Memory B cell (primary cell): ENCODE results near the gene FBLL1.
"Not testable (repeated sequence)": the region's sequence is repeated elsewhere in the genome, so short reads cannot be mapped to it uniquely, and the experiment has no call there.

Experiments
- ATAC-seq: fragments of 150-1000 bp; cut with Tn5 transposase; 2 replicates; pipeline ENCODE4 v1.10.0; 2021; ENCODE audit warnings: low read depth, mild to moderate bottlenecking, moderate library complexity
- DNase-seq, 2 donors: peaks; one replicate each; pipeline ENCODE4 v3.0.0; 2022; ENCODE audit warnings: low spot score in 2 of 2
- H3K27ac Mint-ChIP-seq: one replicate; pipeline ENCODE4 v1.8.0; 2022; ENCODE audit warnings: mild to moderate bottlenecking, moderate library complexity, mixed read lengths
- H3K27me3 Mint-ChIP-seq: one replicate; pipeline ENCODE4 v1.8.0; 2022; ENCODE audit warnings: mixed read lengths
- H3K36me3 Mint-ChIP-seq: one replicate; pipeline ENCODE4 v1.8.0; 2022; ENCODE audit warnings: mild to moderate bottlenecking, mixed read lengths
- H3K4me1 Mint-ChIP-seq: one replicate; pipeline ENCODE4 v1.8.0; 2022; ENCODE audit warnings: mixed read lengths
- H3K4me3 Mint-ChIP-seq: one replicate; pipeline ENCODE4 v1.8.0; 2022; ENCODE audit warnings: mild to moderate bottlenecking, moderate library complexity, mixed read lengths
- H3K9me3 Mint-ChIP-seq: one replicate; pipeline ENCODE4 v1.8.0; 2022; ENCODE audit warnings: mixed read lengths

The FBLL1 gene

DNA sequence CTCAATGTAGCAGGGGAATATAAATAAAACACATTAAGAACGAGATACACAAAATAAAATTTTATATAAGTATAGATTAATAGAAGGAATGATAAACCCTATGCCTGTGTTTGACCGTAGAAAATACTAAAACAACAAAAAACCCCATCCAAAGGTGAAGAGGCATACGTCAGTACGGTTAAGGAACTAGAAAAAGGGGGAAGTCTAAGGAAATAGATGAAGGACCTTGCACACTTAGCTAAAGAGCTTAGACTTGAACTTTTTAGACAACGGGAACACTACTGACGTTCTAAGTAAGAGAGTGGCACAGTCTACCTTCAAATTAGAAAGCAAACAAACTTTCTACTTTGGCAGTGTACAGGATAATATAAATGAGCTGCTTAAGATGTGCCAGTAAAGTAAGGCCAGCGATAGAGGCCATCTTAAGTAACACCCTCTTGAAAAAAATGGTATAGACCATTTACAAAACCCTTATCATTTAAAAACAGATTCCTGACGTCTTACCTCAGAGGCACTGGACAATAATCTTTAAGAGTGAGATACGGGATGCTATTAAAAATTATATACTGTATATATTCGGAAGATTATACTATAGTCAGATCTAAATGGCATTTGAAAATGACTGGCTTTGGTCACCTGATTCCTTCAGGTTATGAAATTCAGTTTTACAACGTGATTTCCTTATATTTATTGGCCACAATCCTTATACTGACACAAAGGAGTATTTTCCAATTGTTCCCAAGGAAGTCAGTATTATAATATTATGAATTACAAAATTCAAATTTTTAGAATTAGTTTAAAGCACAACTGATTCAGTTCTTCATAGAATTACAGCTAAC, 41.6 kb downstream of the FBLL1 start:
- Mint-ChIP-seq H3K9me3 (no peaks in the 10 kb centered on the region), H3K36me3 (peaks cover 14% of the 10 kb centered on the region), H3K4me3 (no peak overlapping the region), H3K27ac (no peak overlapping the region), H3K4me1 (peaks cover 11% of the 10 kb centered on the region), H3K27me3 (no peaks in the 10 kb centered on the region)
- no peak for DNase-seq
- no peak for ATAC-seq

DNA sequence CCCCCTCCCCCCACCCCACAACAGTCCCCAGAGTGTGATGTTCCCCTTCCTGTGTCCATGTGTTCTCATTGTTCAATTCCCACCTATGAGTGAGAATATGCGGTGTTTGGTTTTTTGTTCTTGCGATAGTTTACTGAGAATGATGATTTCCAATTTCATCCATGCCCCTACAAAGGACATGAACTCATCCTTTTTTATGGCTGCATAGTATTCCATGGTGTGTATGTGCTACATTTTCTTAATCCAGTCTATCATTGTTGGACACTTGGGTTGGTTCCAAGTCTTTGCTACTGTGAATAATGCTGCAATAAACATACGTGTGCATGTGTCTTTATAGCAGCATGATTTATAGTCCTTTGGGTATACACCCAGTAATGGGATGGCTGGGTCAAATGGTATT, 44.6 kb downstream of the FBLL1 start:
- not testable (repeated sequence) for H3K27ac Mint-ChIP-seq, ATAC-seq, H3K4me3 Mint-ChIP-seq, H3K9me3 Mint-ChIP-seq, H3K27me3 Mint-ChIP-seq, DNase-seq
- H3K4me1 Mint-ChIP-seq = peaks cover 23% of the 10 kb centered on the region
- H3K36me3 Mint-ChIP-seq = peaks cover 12% of the 10 kb centered on the region

DNA sequence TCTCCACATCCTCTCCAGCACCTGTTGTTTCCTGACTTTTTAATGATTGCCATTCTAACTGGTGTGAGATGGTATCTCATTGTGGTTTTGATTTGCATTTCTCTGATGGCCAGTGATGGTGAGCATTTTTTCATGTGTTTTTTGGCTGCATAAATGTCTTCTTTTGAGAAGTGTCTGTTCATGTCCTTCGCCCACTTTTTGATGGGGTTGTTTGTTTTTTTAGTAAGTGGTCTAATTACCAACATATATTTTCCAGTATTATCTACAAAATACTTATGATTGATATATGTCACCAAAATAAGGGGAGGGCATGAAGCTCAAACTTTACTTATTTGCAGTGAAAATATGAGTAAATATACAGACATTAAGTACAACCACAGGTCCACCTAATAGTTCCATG, 45.1 kb downstream of the FBLL1 start:
- H3K27me3 Mint-ChIP-seq, DNase-seq, H3K27ac Mint-ChIP-seq, H3K9me3 Mint-ChIP-seq, ATAC-seq, H3K4me3 Mint-ChIP-seq: not testable (repeated sequence)
- Mint-ChIP-seq H3K36me3 (peaks cover 12% of the 10 kb centered on the region), H3K4me1 (peaks cover 23% of the 10 kb centered on the region)

- Mint-ChIP-seq H3K4me3 (no peak overlapping the region), H3K27ac (no peak overlapping the region), H3K9me3 (no peaks in the 10 kb centered on the region), H3K27me3 (no peaks in the 10 kb centered on the region), H3K36me3 (peaks cover 10% of the 10 kb centered on the region), H3K4me1 (peaks cover 23% of the 10 kb centered on the region)
- no peak for ATAC-seq
- no peak for DNase-seq
Observed at GRCh38 chr5:168575391-168576372, 46.6 kb downstream of the FBLL1 start.

DNA sequence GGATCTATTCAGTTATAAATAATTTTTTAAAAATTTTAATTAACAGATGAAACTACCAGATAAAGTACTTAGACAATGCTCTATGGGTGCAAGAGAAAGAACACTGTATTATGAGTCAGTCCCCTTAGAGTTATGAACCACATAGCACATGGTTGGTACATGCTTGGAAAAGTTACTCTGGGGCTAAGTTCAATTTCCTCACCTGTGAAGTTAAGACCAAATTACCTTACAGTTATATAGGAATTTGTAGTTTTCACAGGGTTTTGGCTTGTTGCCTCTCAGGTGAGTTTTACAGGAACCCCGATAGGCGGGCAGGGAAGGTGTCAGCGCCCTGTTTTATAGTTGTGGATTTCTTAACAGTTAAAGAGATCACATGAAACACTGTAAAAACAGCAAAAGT, 48.9 kb downstream of the FBLL1 start:
- Mint-ChIP-seq H3K27ac (no peak overlapping the region), H3K4me1 (peaks cover 14% of the 10 kb centered on the region)

DNA sequence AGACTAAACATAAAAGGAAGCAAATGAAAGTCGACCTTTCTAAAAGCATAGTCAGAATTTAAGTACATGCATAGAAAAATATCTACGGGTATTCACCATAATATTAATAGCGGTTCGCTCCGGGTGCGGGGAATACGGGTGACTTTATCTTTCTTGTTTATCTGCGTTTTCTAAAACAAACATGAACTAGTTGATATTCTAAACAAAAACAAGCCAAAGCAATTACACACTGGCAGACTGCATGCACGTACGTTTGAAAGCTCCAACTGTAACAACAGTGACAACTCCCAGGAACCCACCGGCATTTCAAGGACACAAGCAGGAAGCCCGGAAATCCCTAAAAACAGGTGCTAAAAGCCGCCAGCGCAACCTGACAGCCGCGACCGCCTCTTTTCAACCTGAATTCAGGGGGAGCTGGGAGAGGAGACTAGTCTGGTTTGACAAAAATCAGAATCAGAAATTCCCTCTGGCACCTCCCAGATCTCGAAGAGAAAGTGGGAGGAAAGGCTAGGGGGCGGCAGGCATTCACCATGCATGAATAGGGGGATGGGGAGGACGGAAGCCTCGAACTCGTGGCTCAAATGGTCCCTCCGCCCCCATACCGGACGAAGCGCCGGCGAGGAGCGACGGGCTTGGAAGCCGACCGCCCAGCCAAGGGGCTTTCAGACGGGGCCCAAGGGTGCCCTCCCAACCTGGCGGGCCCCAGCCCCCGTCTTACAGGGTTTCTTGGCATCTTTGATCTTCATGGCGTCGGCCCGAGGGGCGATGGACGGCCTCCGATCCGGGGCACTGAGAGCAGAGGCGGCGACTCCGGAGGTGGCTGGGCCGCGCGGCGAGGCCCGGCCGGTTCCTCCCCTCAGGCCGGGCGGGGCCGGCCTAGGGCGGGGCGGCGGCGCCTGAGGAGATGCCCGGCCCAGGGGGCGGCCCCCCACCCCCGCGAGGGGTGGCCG, 49.7 kb downstream of the FBLL1 start, which contains the start of gene PANK3:
Gene PANK3 (minus strand): TSS at position 831 of the 950 bp plus-strand sequence. CDS start 85 bp downstream, at position 746.
- no peaks in the 10 kb centered on the region for H3K27me3 Mint-ChIP-seq
- H3K9me3 Mint-ChIP-seq = no peaks in the 10 kb centered on the region
- H3K27ac Mint-ChIP-seq = peak within 1 kb of the TSS; percentile 89
- no peak for DNase-seq
- H3K36me3 Mint-ChIP-seq = peaks cover 2% of the 10 kb centered on the region
- peaks cover 16% of the 10 kb centered on the region for H3K4me1 Mint-ChIP-seq
- peak within 1 kb of the TSS; percentile 87 for H3K4me3 Mint-ChIP-seq
- ATAC-seq = peak; percentile 59

More for the DNA sequence above, 48.9 kb downstream of the FBLL1 start:
- peak overlapping the region; percentile 87 for H3K4me3 Mint-ChIP-seq
- no peaks in the 10 kb centered on the region for H3K9me3 Mint-ChIP-seq
- ATAC-seq (no peak), DNase-seq (no peak)
- H3K36me3 Mint-ChIP-seq = peaks cover 2% of the 10 kb centered on the region
- H3K27me3 Mint-ChIP-seq = no peaks in the 10 kb centered on the region

DNA sequence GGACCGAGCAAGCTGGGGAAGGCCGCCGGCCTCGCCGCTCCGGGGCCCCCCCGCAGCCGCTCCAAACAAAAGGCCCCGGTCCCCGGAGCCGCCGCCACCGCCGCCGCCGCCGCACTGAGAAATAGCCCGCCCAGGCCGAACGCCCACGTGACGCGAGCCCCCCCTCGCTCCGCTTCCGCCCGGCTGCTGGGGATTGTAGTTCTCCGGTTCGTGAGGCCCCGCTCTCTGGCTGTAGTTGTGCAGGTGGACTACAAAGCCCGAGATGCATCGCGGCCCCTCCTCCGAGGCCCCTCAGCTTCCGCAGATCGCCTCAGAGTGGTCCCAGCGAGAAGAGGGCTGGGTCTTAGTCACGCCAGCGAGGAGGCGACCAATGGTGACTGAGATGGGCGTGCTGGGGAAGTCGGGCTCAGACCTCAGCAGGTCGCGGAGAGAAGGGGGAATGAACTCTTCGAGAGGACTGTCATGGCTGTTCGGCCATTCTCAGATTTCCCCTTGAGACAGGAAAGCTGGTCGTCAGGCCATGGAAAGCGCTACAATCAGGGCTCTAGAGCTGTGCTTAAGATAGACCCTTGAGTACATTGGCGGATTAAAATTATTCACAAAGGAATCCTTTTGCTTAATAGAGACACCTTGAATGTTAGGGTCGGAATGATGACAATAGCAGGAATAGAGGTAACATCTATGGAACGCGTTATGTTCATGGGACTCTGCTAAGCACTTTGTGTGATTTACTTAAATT, 50.6 kb downstream of the FBLL1 start:
- peak overlapping the region; percentile 89 for H3K27ac Mint-ChIP-seq
- peak overlapping the region; percentile 86 for H3K4me3 Mint-ChIP-seq
- peaks cover 2% of the 10 kb centered on the region for H3K36me3 Mint-ChIP-seq
- no peaks in the 10 kb centered on the region for H3K9me3 Mint-ChIP-seq
- ATAC-seq (peak; percentile 91), DNase-seq (peak; percentile 92 to 97)
- H3K4me1 Mint-ChIP-seq = peaks cover 19% of the 10 kb centered on the region
- no peaks in the 10 kb centered on the region for H3K27me3 Mint-ChIP-seq

DNA sequence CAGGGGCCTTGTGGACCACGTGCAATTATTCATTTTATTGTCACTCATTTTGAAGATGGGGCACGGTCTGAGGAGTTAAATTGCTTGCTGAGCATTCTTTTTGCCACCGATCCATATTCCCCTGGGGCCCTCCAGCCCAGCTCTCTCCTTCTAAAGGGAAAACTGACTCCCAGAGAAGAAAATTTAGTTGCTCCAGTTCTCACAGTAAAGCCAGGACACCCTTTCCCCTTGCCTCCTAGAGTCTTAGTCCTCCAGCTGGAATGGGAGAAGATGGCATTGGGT, 51.1 kb downstream of the FBLL1 start:
- Mint-ChIP-seq H3K27ac (peak overlapping the region; percentile 89), H3K4me1 (peaks cover 19% of the 10 kb centered on the region), H3K9me3 (no peaks in the 10 kb centered on the region), H3K4me3 (peak overlapping the region; percentile 86), H3K27me3 (peaks cover under 1% of the 10 kb centered on the region), H3K36me3 (peaks cover under 1% of the 10 kb centered on the region)
- DNase-seq (no peak), ATAC-seq (no peak)
